Suppressor macrophage (primary cell): ENCODE measurements around the gene CCDC9B.

Source experiments
- DNase-seq, 4 experiments: peaks; one replicate each; pipeline ENCODE4 v3.0.0-alpha.2; 2020 to 2022

CCDC9B gene

DNA sequence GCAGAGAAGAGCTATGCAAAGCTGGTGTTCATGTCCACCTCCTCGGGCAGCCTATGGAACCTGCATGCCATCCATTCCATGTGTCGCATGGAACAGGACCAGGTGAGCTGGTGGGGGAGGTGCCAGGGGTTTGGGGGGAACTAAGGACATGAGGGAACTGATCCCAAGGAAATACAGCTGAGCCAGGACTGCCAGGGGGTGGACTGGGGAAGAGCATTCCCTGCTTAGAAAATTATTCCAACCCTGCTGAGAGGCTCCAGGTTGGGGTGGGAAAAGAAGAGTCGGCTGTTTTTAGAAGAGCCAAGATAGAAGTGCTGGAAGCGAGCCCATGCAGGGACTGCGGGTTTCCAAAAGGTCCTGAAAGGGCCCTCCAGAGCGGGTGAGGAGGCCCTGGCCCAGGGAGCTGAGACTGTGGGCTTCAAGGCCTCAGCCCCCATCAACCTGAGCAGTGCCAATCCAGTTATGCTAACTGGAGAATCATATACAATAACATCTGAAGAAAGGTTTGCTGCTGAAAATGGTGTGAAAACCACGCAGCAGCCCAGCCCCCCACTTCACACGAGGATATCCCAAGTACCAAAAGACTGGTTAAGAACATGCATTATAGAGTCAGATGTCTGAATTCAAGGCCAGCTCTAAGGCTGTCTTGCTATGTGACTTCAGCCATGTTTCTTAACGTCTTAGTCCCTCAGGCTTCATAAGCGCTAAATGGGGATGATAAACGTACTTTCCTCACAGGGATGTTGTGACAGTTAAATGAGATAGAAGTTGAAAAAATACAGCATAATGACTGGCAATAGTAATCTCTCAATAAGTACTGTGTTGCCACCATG is 25.1 kb upstream of the CCDC9B start:
- DNase-seq, result no peak

DNA sequence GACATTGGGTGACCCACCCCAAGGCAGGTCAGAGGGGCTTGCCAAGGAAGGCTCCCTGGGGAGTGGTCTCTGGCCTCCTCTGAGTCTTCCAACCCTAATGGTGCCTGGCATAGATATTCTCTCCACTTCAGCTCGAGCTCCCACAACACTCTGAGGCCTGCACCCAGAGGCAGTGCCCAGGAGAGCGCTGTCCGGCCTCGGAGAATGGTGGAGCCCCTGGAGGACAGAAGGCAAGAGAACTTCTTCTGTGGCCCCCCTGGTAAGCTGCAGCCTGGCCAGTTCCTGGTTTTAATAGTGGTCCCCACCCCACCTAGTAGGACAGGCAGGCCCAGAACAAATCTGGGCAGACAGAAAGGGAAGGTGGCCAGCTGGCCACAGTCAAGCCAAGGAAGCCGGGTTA is 24.3 kb upstream of the CCDC9B start:
- DNase-seq, result no peak

- DNase-seq, result no peak
Measured at GRCh38 chr15:40364251-40364650, 23.5 kb upstream of the CCDC9B start.

DNA sequence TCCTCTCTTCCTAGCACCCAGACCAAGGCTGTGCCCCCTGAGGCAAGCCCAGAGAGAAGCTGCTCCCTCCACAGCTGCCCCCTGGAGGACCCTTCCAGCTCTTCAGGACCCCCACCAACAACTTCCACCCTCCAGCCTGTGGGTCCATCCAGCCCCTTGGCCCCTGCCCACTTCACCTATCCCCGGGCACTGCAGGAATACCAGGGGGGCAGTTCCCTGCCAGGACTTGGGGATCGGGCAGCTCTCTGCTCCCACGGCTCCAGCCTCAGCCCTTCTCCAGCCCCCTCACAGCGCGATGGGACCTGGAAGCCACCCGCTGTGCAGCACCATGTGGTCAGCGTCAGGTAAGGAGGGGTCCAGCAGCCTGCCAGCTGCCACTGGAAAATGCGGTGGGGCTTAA is 22.9 kb upstream of the CCDC9B start:
- no peak for DNase-seq

DNA sequence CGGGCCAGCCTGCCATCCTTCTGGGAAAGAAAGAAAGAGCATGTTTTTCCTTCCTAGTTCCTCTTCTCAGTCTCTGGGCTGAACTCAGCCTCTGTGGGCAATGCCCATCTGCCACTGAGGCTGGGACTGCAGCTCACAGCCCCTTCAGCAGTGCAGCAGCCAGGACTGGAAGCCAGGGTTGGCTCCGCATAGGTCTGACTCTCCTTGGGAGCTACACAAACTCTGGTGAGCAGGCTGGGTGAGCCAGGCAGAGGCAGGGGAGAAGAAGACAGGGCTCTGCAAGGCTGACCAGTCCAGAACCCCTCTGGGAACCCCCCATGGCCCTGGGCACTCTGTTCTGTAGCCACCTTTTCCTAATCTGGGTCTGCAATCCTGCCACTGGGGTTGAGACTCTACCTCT is 20.9 kb upstream of the CCDC9B start:
- no peak for DNase-seq

GRCh38 chr15:40360015-40360414 is 19.3 kb upstream of the CCDC9B start:
- DNase-seq, result no peak

DNA sequence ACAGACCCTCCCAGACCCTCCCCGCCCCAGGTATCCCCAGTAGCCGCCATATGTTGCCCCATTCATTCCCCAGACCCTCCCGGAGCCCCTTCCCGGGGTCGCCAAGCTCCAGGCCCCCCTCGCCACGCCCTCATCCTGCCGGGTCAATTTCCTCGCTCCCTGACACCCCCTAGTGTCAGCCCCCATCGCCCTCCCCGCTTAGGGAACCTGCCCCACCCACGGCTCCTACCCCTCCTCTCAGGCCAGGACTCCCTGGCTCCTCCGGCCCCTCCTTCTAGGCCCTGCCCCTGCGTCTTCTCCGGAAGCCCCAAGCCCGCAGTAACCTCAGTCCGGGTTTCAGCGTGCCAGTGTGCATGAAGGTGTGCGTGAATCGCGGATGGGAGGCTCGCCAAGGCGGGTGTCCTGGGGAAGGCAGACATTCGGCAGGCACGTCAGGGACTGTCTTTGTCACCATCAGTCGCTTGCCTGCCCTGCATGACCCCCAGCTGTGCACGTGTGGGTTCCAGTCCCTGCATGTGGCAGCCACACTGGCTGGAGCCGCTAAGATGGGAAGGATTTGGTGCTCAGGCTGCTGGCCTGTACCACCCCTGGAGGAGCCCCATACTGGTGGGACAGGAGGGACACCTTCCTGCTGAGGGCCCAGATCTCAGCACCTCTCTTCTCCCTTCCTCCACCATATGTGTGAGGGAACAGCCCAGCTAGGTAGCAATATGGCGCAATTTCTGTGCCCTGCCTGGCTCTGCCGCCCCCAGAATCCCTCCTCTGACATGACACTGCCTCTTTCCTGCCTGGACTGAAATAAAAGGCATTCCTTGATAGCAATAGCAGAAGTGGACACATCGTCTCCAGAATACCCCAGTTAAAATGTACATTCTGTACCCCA is 18.0 kb upstream of the CCDC9B start:
- no peak for DNase-seq

- DNase-seq, result peak; percentile 92 to 98 (median 96)
Measured at GRCh38 chr15:40357723-40358470, 17.2 kb upstream of the CCDC9B start, which contains the start of gene DISP2. Gene DISP2 (plus strand): TSS chr15:40358219. CDS start chr15:40358322, 103 bp downstream.

DNA sequence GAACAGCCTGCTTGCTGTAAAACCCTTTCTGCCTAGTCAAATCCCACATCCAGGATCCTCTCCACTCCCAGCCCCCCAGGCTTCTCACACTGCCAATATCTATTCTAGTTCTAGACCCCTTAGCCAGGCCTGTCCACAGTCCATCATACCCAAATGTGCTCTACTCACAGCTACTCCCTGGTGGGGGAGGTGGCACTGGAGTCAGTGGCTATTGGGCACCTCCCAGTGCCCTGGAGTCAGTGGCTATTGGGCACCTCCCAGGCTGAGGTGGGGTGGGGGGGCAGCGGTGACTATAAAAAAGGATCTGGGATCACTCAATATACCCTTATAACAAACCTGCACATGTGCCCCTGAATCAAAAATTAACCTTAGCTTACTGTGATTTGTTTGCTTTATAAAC is 16.5 kb upstream of the CCDC9B start:
- DNase-seq, result no peak

DNA sequence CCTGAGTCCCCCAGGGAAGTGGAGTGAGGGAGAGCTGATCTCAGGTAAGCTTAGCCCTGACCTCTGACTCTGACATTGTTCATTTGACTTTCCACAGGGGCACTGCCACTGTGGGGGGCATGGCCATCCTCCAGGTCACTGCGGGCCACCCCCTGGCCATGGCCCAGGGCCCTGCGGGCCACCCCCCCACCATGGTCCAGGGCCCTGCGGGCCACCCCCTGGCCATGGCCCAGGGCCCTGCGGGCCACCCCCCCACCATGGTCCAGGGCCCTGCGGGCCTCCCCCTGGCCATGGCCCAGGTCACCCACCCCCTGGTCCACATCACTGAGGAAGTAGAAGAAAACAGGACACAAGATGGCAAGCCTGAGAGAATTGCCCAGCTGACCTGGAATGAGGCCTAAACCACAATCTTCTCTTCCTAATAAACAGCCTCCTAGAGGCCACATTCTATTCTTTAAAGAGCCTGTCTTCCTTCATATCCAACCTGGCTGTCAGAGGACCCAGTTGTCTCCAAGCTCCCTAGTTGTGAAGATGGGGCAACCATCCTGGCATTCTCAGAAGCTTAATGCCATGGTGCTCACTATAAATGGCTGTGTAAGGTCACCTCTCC is 15.3 kb upstream of the CCDC9B start:
- no peak for DNase-seq

GRCh38 chr15:40354408-40355171 is 13.9 kb upstream of the CCDC9B start:
- DNase-seq, result peak in 1 of 4 experiments; percentile 34

DNA sequence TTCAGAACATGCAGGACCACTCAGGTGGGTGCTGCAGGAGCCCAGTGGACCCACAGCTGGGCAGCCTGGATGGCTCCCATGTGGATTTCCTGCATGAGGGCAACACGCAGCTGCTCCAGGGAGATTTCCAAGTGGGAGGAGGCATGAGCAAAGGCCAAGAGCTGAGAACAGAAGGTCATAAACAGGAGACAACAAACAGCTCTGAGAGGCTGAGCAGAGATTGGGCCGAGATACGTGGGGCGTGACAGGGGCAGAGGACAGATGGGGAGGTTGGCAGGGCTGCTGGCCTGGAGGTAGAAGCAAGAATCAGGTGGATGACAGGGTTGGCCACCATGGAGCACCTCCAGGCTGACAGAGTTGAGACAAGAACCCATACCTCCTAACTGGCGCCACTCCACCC is 13.0 kb upstream of the CCDC9B start:
- DNase-seq, result no peak

- no peak for DNase-seq
Measured at GRCh38 chr15:40352281-40352901, 11.7 kb upstream of the CCDC9B start.

DNA sequence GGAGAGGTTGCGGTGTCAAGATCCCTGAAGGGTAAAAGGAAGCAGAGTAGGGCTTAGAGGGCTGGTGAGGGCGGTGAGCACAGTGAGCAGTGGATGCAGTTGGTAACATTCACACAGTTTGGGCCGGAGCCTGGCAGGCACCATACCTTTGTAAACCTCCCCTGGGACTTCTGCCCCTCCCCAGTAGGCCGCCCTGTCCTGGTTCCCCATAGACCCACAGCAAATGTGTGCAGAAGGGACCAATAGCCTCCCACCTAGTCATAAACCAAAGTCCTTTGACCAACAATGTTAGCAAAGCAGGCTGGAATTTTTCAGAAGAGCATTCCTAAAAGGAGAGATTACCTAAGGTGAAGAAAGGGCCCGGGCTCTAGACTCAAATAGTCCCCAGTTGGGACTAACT is 8.4 kb upstream of the CCDC9B start:
- no peak for DNase-seq

DNA sequence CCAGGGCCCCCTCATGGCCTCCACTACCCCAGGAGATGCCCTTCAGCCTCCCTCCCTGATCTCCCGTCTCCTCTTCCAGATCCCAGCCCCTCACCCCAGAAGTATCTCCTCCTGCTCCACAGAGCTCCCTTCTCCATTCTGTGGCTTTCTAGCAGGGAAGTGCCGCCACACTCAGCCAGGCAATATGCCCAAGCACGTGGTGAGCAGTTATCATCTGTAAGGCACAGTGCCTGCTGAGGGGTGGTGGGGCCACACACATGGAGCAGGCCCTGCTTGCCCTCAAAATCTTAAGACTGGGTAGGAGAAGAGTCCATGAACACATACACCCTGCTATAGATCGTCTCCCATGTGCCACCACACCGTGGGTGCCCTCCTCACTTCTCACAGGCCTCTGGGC is 7.7 kb upstream of the CCDC9B start:
- no peak for DNase-seq

DNA sequence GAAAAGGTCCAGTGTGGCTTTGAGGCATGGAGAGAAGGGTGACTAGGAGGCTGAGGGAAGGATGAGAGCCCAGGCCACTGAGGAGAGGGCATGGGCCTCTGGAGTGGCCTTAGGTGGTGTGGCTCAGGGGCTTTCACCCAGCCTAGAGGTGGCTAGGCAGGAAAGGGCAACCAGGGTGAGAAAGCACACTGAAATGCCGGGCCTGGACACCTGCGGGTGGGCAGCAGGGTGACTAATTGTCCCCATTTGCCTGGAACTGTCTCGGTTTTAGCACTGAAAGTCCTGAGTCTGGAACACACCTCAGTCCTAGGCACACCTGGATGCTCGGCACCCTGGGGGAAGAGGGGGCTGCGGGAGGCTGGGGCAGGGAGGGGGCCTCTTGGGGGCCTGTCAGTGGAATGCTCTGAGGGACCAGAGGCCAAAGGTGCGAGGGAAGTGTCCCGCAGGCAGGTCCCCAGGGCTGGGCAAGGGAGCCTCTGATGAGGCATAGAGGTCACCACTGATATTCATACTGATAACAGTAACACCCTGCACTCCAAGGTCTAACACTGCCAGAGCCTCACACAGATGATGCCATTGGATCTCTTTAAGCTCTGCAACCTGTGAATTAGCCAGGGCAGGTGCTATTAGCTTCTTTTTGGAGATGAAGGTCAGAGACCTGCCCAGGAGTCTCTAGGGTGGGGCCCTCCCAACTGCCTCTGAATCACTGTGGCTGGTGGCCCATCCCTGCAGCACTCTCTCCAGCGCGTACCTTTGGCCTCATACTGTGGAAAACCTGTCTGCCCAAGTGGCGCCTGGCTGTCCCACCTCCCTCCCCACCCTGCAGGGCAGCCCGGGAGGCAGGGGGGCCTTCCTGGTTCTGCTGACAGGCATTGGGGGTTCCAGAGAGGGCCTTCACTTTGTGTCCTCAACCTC is 7.1 kb upstream of the CCDC9B start:
- no peak for DNase-seq

- no peak for DNase-seq
Measured at GRCh38 chr15:40346579-40347558, 6.1 kb upstream of the CCDC9B start.

DNA sequence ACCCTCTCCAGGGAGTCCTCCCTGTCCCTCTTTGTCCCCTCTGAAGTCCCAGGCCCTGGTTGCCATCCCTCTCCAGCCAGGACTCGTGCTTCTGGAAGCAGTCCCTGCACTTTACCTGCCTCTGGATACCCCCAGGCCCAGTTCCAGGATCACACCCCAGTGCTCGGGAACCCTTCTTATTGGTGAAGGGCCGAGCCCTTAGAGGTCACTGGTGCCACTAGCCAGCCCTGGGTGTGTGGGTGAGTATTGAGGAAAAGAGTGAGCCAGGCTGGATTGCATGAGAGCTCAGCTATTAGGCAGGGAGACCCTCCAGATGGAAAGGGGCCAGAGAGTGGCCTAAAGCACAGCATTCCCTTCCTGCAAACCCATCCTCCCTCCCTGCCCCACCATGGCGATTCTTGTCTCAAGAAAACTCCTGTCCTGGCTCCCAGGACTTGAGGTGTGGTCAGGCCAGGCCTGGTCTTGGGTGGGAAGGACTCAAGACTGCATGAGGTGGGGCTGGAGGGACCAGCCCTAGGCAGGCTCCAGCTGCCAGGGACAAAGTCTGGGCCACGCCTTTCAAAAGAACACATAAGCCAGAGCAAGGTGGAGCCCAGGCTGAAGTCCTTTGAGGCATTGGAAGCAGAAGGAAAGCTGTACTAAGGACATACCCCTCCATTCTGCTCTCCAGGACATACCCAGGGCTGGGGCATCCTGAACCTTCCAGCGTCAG is 5.3 kb upstream of the CCDC9B start:
- no peak for DNase-seq
